Hepatocyte (in vitro differentiated cells): Measurements from ENCODE around the gene DLGAP4. TPM values are rescaled to one million over a fixed set of nuclear protein-coding genes. Genes with fewer than 3 reads are reported as not detected.

ENCODE experiments used
- DNase-seq: peaks from one replicate; pipeline ENCODE4 v3.0.0-alpha.2; 2016; ENCODE audit warnings: low spot score
- H2AFZ ChIP-seq: fragments of 200-600 bp; sonication (generic); 2 replicates; pipeline ENCODE4 v1.6.0; 2016; ENCODE audit warnings: antibody characterized with exemption, mild to moderate bottlenecking
- H3K27ac ChIP-seq: fragments of 200-600 bp; sonication (generic); 2 replicates; pipeline ENCODE4 v1.5.1; 2016; ENCODE audit warnings: mild to moderate bottlenecking
- H3K27me3 ChIP-seq: fragments of 200-600 bp; sonication (generic); 2 replicates; pipeline ENCODE4 v1.6.1; 2016
- H3K36me3 ChIP-seq: fragments of 200-600 bp; sonication (generic); replicated peaks from 2 replicates; pipeline ENCODE4 v1.5.1; 2016; ENCODE audit warnings: low read depth; ENCODE audit not compliant: insufficient read depth
- H3K4me1 ChIP-seq: fragments of 200-600 bp; sonication (generic); 2 replicates; pipeline ENCODE4 v1.5.1; 2016; ENCODE audit warnings: mild to moderate bottlenecking, moderate library complexity; ENCODE audit not compliant: insufficient read depth
- H3K4me2 ChIP-seq: fragments of 200-600 bp; sonication (generic); 2 replicates; pipeline ENCODE4 v1.6.0; 2016
- H3K4me3 ChIP-seq: fragments of 200-600 bp; sonication (generic); 2 replicates; pipeline ENCODE4 v1.5.1; 2016; ENCODE audit warnings: mild to moderate bottlenecking
- H3K79me2 ChIP-seq: fragments of 200-600 bp; sonication (generic); 2 replicates; pipeline ENCODE4 v1.6.0; 2017; ENCODE audit warnings: mild to moderate bottlenecking
- H3K9me2 ChIP-seq: fragments of 200-600 bp; sonication (generic); replicated peaks from 2 replicates; pipeline ENCODE4 v1.6.0; 2017; ENCODE audit warnings: mild to moderate bottlenecking; ENCODE audit not compliant: insufficient read depth
- H3K9me3 ChIP-seq: fragments of 200-600 bp; sonication (generic); 2 replicates; pipeline ENCODE4 v1.5.1; 2016; ENCODE audit warnings: low read depth, mild to moderate bottlenecking
- H4K20me1 ChIP-seq: fragments of 200-600 bp; sonication (generic); 2 replicates; pipeline ENCODE4 v1.6.0; 2016; ENCODE audit warnings: mild to moderate bottlenecking; ENCODE audit not compliant: insufficient read depth, poor library complexity, severe bottlenecking
- CTCF ChIP-seq: fragments of 200-600 bp; sonication (generic); IDR thresholded peaks from 2 replicates; pipeline ENCODE4 v1.5.1; 2016; ENCODE audit warnings: antibody characterized with exemption, mild to moderate bottlenecking; ENCODE audit not compliant: poor library complexity
- EZH2 ChIP-seq: fragments of 200-600 bp; sonication (generic); IDR thresholded peaks from 2 replicates; pipeline ENCODE4 v1.6.1; 2016; ENCODE audit warnings: antibody characterized with exemption, mild to moderate bottlenecking, borderline replicate concordance
- EZH2phosphoT487 ChIP-seq: fragments of 200-600 bp; sonication (generic); IDR thresholded peaks from one replicate; pipeline ENCODE4 v1.6.1; 2018; ENCODE audit warnings: antibody characterized with exemption, mild to moderate bottlenecking, low read depth, moderate library complexity; ENCODE audit not compliant: unreplicated experiment, severe bottlenecking
- WGBS: methylation state at CpG from one replicate; pipeline ENCODE4 v1.1.6; 2016; ENCODE audit warnings: low lambda C conversion rate; ENCODE audit errors: missing lambda C conversion rate; 5-methylcytosine and 5-hydroxymethylcytosine counted together
- polyA plus RNA-seq: library from polyadenylated mRNA; unstranded; fragments of >200 nt; fragmentation: Nextera tagmentation; extraction: Ambion mirVana; gene quantifications from 2 replicates; pipeline ENCODE4 v1.2.1, GENCODE V29; 2016
- total RNA-seq: library from RNA; depleted of rRNA; stranded (reverse); fragments of >200 nt; gene quantifications from 2 replicates; pipeline ENCODE4 v1.2.3, GENCODE V29; 2014

Gene DLGAP4
- total and polyA plus RNA-seq, 2 experiments from 2014 or later, result 16.5 to 39.4 TPM

- H3K27me3 ChIP-seq, result no peaks in the 10 kb centered on the region
- H3K4me1 ChIP-seq, result peaks cover 60% of the 10 kb centered on the region
- H3K9me2 ChIP-seq, result no peaks in the 10 kb centered on the region
- H3K27ac ChIP-seq, result peak overlapping the region; percentile 88
- H3K4me3 ChIP-seq, result peak overlapping the region; percentile 94
- TF ChIP-seq EZH2phosphoT487 (no peak), CTCF (no peak), EZH2 (no peak)
- peaks cover 62% of the 10 kb centered on the region for H4K20me1 ChIP-seq
- H3K36me3 ChIP-seq, result no peaks in the 10 kb centered on the region
- no peak for DNase-seq
- no peak overlapping the region for H2AFZ ChIP-seq
- H3K4me2 ChIP-seq, result peak overlapping the region; percentile 99
- 38% methylated on average over 10 of the region's 10 CpGs for WGBS
- peaks cover 68% of the 10 kb centered on the region for H3K79me2 ChIP-seq
- no peaks in the 10 kb centered on the region for H3K9me3 ChIP-seq
Observed at GRCh38 chr20:36463212-36464061, 157.3 kb downstream of the DLGAP4 start.

- Histone ChIP-seq H3K36me3 (no peaks in the 10 kb centered on the region), H3K79me2 (peaks cover 88% of the 10 kb centered on the region), H3K4me3 (no peak overlapping the region), H3K4me2 (peak overlapping the region; percentile 99), H3K27me3 (no peaks in the 10 kb centered on the region), H3K27ac (peak overlapping the region; percentile 88), H4K20me1 (peaks cover 82% of the 10 kb centered on the region), H2AFZ (no peak overlapping the region), H3K9me2 (no peaks in the 10 kb centered on the region), H3K4me1 (peaks cover 76% of the 10 kb centered on the region), H3K9me3 (no peaks in the 10 kb centered on the region)
- peak; percentile 70 for DNase-seq
- 44% methylated on average over 12 of the region's 12 CpGs for WGBS
- no peak for TF ChIP-seq CTCF
- TF ChIP-seq EZH2, result no peak
- TF ChIP-seq EZH2phosphoT487, result no peak
Observed at GRCh38 chr20:36465109-36466080, 159.3 kb downstream of the DLGAP4 start.

GRCh38 chr20:36466089-36466488 is 159.9 kb downstream of the DLGAP4 start:
- H3K4me3 ChIP-seq, result no peak overlapping the region
- H3K27me3 ChIP-seq, result no peaks in the 10 kb centered on the region
- peaks cover 95% of the 10 kb centered on the region for H3K79me2 ChIP-seq
- no peaks in the 10 kb centered on the region for H3K36me3 ChIP-seq
- H4K20me1 ChIP-seq, result peaks cover 89% of the 10 kb centered on the region
- no peak overlapping the region for H2AFZ ChIP-seq
- DNase-seq, result no peak
- peak overlapping the region; percentile 88 for H3K27ac ChIP-seq
- H3K4me1 ChIP-seq, result peaks cover 73% of the 10 kb centered on the region
- H3K4me2 ChIP-seq, result peak overlapping the region; percentile 99
- H3K9me3 ChIP-seq, result no peaks in the 10 kb centered on the region
- TF ChIP-seq EZH2phosphoT487 (no peak), CTCF (no peak), EZH2 (no peak)
- H3K9me2 ChIP-seq, result no peaks in the 10 kb centered on the region
- WGBS, result 39% methylated on average over 3 of the region's 3 CpGs
